Endodermal cell (in vitro differentiated cells): Measurements from ENCODE around the gene COX7A2L. TPM values are rescaled to one million over a fixed set of nuclear protein-coding genes. Genes with fewer than 3 reads are reported as not detected.
A peak's percentile ranks its signal among the peaks of the same experiment; 100 is the strongest.

ENCODE experiments used
- DNase-seq: peaks from one replicate; pipeline ENCODE4 v3.0.0-alpha.2; 2017
- H3K27ac ChIP-seq: 2 replicates; pipeline ENCODE4 v1.5.1; 2013; ENCODE audit warnings: mild to moderate bottlenecking, low read depth, low read length, moderate library complexity
- H3K27me3 ChIP-seq: 2 replicates; pipeline ENCODE4 v1.6.1; 2013; ENCODE audit warnings: mild to moderate bottlenecking, low read length, moderate library complexity; ENCODE audit not compliant: insufficient read depth, control insufficient read depth, poor library complexity, severe bottlenecking
- H3K36me3 ChIP-seq: 2 replicates; pipeline ENCODE4 v1.7.0; 2013; ENCODE audit warnings: mild to moderate bottlenecking, low read length, moderate library complexity; ENCODE audit not compliant: control insufficient read depth, insufficient read depth
- H3K4me1 ChIP-seq: one replicate; pipeline ENCODE4 v1.7.0; 2013; ENCODE audit warnings: low read length; ENCODE audit not compliant: control insufficient read depth, insufficient read depth
- H3K4me3 ChIP-seq: 2 replicates; pipeline ENCODE4 v1.5.1; 2013; ENCODE audit warnings: mild to moderate bottlenecking, low read length, moderate library complexity
- H3K9ac ChIP-seq: 2 replicates; pipeline ENCODE4 v1.6.1; 2013; ENCODE audit warnings: mild to moderate bottlenecking, low read length, moderate library complexity; ENCODE audit not compliant: poor library complexity, severe bottlenecking; ENCODE audit errors: extremely low read depth
- H3K9me3 ChIP-seq: 2 replicates; pipeline ENCODE4 v1.6.1; 2013; ENCODE audit warnings: mild to moderate bottlenecking, low read length, moderate library complexity; ENCODE audit not compliant: control insufficient read depth
- H3K27ac Mint-ChIP-seq: 2 replicates; pipeline ENCODE4 v1.8.0; 2020; ENCODE audit warnings: mixed read lengths
- H3K27me3 Mint-ChIP-seq: 2 replicates; pipeline ENCODE4 v1.8.0; 2021; ENCODE audit warnings: mild to moderate bottlenecking, mixed read lengths; ENCODE audit not compliant: insufficient read depth
- H3K36me3 Mint-ChIP-seq: 2 replicates; pipeline ENCODE4 v1.8.0; 2020; ENCODE audit warnings: low read depth, mixed read lengths
- H3K4me1 Mint-ChIP-seq: 2 replicates; pipeline ENCODE4 v1.8.0; 2020; ENCODE audit warnings: mixed read lengths
- H3K4me3 Mint-ChIP-seq: 2 replicates; pipeline ENCODE4 v1.8.0; 2020; ENCODE audit warnings: mild to moderate bottlenecking, moderate library complexity, mixed read lengths
- H3K9me3 Mint-ChIP-seq: 2 replicates; pipeline ENCODE4 v1.8.0; 2020; ENCODE audit warnings: mild to moderate bottlenecking, mixed read lengths
- CTCF ChIP-seq: fragments of 200-600 bp; sonication (generic); conservative IDR thresholded peaks from 2 replicates; pipeline ENCODE4 v1.5.0; 2021; ENCODE audit warnings: antibody characterized with exemption, mild to moderate bottlenecking
- WGBS, 2 experiments: methylation state at CpG; one replicate each; pipeline versions ENCODE4 v1.1.5 to v1.1.7; 2013; ENCODE audit warnings: missing lambda C conversion rate in 2 of 2, mixed read lengths in 1 of 2; ENCODE audit not compliant: insufficient coverage in 1 of 2, insufficient read length in 1 of 2; 5-methylcytosine and 5-hydroxymethylcytosine counted together
- total RNA-seq, 2 donors: library from RNA; stranded (reverse); fragmentation: NEBNext Ultra II Directional in 1 of 2; extraction: Animal tissue kit (Norgen Biotek cat#: 25700) in 1 of 2; gene quantifications; 2 replicates in 1 of 2; 3 replicates in 1 of 2; pipeline ENCODE4 v1.2.1, GENCODE V29; 2021

COX7A2L gene
- total RNA-seq, 2 donors from 2014 or later: 113 to 117 TPM

- H3K27ac Mint-ChIP-seq: peak overlapping the region; percentile 85
- H3K4me3 Mint-ChIP-seq: no peak overlapping the region
- H3K4me1 Mint-ChIP-seq: peaks cover 10% of the 10 kb centered on the region
- DNase-seq: peak; percentile 47
- Histone ChIP-seq H3K9ac (no peak overlapping the region), H3K27me3 (no peaks in the 10 kb centered on the region), H3K4me3 (no peak overlapping the region), H3K9me3 (no peaks in the 10 kb centered on the region), H3K4me1 (no peaks in the 10 kb centered on the region), H3K36me3 (peaks cover 46% of the 10 kb centered on the region), H3K27ac (no peak overlapping the region)
- H3K9me3 Mint-ChIP-seq: no peaks in the 10 kb centered on the region
- H3K36me3 Mint-ChIP-seq: peaks cover 55% of the 10 kb centered on the region
- TF ChIP-seq CTCF: no peak
- 83 to 97% methylated on average over 7 to 10 of the region's 10 CpGs for WGBS, 2 experiments
- H3K27me3 Mint-ChIP-seq: no peaks in the 10 kb centered on the region
Measured at GRCh38 chr2:42340938-42341636, 19.9 kb downstream of the COX7A2L start.

GRCh38 chr2:42340045-42340937 is 20.7 kb downstream of the COX7A2L start:
- TF ChIP-seq CTCF: no peak
- peak; percentile 58 for DNase-seq
- Mint-ChIP-seq H3K4me1 (peaks cover 10% of the 10 kb centered on the region), H3K9me3 (no peaks in the 10 kb centered on the region), H3K27ac (peak overlapping the region; percentile 85), H3K4me3 (no peak overlapping the region), H3K27me3 (no peaks in the 10 kb centered on the region), H3K36me3 (peaks cover 55% of the 10 kb centered on the region)
- Histone ChIP-seq H3K4me3 (no peak overlapping the region), H3K4me1 (no peaks in the 10 kb centered on the region), H3K9me3 (no peaks in the 10 kb centered on the region), H3K27me3 (no peaks in the 10 kb centered on the region), H3K27ac (no peak overlapping the region), H3K9ac (no peak overlapping the region), H3K36me3 (peaks cover 47% of the 10 kb centered on the region)
- 94 to 98% methylated on average over 16 to 23 of the region's 23 CpGs for WGBS, 2 experiments

- Mint-ChIP-seq H3K36me3 (peaks cover 52% of the 10 kb centered on the region), H3K27me3 (no peaks in the 10 kb centered on the region), H3K9me3 (no peaks in the 10 kb centered on the region), H3K4me3 (no peak overlapping the region), H3K4me1 (peaks cover 10% of the 10 kb centered on the region), H3K27ac (peak overlapping the region; percentile 85)
- Histone ChIP-seq H3K9me3 (no peaks in the 10 kb centered on the region), H3K4me3 (no peak overlapping the region), H3K9ac (no peak overlapping the region), H3K27me3 (no peaks in the 10 kb centered on the region), H3K36me3 (peaks cover 54% of the 10 kb centered on the region), H3K4me1 (no peaks in the 10 kb centered on the region), H3K27ac (no peak overlapping the region)
- peak; percentile 58 for TF ChIP-seq CTCF
- 92 to 94% methylated on average over 13 to 21 of the region's 21 CpGs for WGBS, 2 experiments
- DNase-seq: peak; percentile 84
Measured at GRCh38 chr2:42339191-42339912, 21.7 kb downstream of the COX7A2L start.
